Measurements from ENCODE around the gene RBM23.
A peak's percentile ranks its signal among the peaks of the same experiment; 100 is the strongest.
"Not testable (repeated sequence)": the region's sequence is repeated elsewhere in the genome, so short reads cannot be mapped to it uniquely, and the experiment has no call there.

Gene RBM23

DNA sequence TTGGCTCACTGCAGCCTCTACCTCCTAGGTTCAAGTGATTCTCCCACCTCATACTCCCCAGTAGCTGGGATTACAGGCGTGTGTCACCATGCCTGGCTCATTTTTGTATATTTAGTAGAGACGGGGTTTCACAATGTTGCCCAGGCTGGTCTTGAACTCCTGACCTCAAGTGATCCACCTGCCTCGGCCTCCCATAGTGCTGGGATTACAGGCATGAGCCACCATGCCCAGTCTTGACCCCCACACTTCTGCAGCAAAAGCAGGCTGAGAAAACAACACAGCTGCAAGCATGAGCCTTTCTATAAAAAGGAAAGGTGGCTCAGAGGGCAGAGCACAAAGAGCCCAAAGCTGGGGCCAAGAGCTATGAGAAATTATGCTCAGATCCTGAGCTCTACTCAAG lies 58.6 kb downstream of the RBM23 start:
- DNase-seq: not testable (repeated sequence)

DNA sequence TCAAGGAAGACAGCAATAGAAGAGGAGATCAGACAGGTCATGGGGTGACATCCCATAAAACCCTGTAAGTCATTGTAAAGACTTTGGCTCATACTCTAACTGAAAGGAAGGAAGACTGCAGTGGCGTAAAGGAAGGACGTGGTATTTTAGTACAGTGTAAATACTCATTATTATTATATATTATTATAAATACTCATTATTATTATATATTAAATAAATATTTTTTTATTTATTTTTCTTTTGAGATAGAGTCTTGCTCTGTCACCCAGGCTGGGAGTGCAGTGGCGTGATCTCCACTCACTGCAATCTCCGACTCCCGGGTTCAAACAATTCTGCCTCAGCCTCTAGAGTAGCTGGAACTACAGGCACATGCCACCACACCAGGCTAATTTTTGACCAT lies 62.5 kb downstream of the RBM23 start:
- no peak for DNase-seq

DNA sequence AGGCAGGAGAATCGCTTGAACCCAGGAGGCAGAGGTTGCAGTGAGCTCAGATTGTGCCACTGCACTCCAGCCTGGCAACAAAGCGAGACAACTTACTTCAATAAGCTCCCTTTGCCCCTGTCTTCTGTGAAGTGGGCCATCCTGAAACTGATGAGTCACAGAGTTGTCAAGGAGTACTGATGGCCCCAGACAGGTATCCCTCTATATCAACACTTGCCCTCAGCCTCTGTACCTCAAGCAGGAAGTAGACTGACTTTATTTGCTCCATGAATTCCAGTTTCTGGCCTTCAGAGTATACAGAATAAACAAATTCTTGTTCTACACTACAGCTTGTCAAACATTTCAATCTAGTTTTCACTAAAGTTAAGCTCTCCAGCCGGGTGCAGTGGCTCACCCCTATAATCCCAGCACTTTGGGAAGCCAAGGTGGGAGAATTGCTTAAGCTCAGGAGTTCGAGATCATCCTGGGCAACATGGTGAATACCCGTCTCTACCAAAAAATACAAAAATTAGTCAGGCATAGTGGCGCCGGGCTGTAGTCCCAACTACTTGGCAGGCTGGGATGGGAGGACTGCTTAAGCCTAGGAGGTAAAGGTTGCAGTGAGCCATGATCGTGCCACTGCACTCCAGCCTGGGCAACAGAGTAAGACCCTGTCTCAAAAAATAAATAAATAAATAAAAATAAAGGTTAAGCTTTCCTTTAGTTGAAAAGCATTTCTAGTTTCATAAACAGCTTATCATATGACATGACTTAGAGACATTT lies 63.8 kb downstream of the RBM23 start:
- no peak for DNase-seq

DNA sequence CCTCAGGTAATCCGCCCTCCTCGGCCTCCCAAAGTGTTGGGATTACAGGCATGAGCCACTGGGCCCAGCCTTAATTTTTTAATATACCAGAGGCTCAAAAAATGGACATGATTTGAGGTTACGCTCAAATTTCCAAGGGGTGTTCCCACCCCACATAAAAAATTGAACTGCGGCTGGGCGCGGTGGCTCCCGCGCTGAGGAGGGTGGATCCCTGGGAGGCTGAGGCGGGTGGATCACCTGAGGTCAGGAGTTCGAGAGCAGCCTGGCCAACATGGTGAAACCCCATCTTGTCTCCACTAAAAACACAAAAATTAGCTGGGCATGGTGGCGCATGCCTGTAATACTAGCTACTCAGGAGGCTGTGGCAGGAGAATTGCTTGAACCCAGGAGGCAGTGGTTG lies 64.7 kb downstream of the RBM23 start:
- not testable (repeated sequence) for DNase-seq

- peak; percentile 20 for DNase-seq
Measured at GRCh38 chr14:22852940-22853767, 65.8 kb downstream of the RBM23 start.

DNA sequence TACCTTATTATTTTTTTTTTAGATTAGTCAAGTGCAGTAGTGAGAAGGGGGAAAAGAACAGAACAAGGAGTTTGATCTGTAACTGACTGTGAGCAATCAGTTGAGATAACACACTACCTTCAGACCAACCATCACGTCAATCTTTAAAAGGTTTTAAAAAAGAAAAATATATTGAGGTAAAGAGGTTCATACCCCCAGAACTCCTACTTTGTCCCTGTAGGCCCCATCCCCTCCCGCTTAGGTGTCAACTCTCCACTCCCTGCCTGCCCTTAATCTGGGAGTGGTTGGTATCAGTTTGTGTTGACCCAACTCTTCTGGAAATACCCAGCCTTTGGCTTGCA lies 66.4 kb downstream of the RBM23 start:
- no peak for DNase-seq

GRCh38 chr14:22852178-22852577 lies 66.8 kb downstream of the RBM23 start:
- DNase-seq: not testable (repeated sequence)

DNA sequence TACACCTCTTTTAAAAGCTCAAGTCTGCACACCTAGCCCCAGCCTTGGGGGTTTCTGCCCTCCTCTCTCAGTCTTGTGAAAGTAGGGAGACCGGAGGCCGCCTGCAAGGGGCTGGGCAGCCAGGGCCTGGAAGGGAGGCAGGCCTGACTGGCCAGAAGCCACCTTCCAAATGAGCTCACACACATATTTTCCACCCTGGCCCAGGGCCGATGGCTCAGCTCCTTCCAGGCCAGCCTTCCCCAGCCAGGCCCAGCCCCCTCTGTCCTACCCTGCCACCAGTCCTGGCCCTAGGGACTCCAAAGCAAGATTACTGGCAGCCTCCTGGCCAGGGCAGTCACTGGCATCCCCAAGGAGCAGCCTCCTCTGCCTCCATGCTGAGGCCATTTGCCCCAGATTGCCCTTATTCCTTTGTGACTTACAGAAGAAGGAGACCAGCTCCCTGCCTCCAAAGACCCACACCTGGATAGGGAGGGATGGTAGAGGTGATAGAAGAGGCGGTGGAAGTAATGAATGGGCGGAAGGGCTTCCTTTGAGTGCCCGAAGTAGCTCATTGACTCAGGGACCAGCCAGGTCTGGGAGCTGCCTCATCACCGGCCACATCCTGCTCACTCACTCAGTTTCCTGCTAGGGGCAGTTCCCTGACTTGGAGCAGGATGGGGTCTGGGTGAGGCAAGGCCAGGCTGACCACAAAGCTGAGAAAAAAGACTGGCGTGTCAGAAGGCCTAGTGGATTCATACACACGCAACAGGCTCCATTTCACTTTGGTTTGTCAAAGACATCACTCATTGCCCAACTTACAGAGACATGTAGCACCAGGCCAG lies 67.8 kb downstream of the RBM23 start:
- DNase-seq: no peak

- DNase-seq: no peak
Measured at GRCh38 chr14:22849212-22849819, 69.6 kb downstream of the RBM23 start.

- no peak for DNase-seq
Measured at GRCh38 chr14:22848351-22849164, 70.4 kb downstream of the RBM23 start.

- no peak for DNase-seq
Measured at GRCh38 chr14:22847661-22848341, 71.1 kb downstream of the RBM23 start.

GRCh38 chr14:22846811-22847307 lies 72.1 kb downstream of the RBM23 start:
- no peak for DNase-seq

- DNase-seq: no peak
Measured at GRCh38 chr14:22845821-22846625, 72.9 kb downstream of the RBM23 start.

DNA sequence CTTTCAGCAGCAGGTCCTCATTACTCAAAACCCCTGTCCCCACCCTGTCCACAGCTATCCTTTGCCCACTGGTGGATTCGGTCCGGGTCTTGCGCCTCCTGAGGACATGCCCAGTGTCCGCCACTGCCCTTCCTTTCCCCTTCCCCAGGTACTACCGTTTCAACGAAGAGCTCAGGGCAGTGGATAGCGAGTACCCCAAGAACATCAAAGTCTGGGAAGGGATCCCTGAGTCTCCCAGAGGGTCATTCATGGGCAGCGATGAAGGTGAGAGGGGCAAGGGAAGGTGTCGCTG lies 73.9 kb downstream of the RBM23 start:
- DNase-seq: no peak

GRCh38 chr14:22844221-22845102 lies 74.5 kb downstream of the RBM23 start:
- no peak for DNase-seq

All from SIG-M5 (cell line).